ENCODE results near the gene SLC15A1. TPM values are rescaled to one million over a fixed set of nuclear protein-coding genes. Genes with fewer than 3 reads are reported as not detected.

SLC15A1 gene
- total RNA-seq, 1 experiment from 2014 or later: 2.6 TPM

DNA sequence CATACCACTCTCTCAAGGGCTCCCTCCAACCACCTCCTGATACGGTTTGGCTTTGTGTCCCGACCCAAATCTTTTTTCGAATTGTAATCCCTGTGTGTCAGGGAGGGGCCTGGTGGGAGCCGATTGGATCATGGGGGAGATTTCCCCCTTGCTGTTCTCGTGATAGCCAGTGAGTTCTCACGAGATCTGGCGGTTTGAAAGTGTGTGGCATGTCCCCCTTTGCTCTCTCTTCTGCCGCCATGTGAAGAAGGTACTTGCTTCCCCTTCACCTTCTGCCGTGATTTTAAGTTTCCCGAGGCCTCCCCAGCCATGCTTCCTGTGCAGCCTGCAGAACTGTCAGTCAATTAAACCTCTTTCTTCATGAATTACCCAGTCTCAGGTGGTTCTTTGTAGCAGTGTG is 34.7 kb upstream of the SLC15A1 start:
- H3K9ac ChIP-seq (ENCODE audit: low read length): no peak overlapping the region
- no peaks in the 10 kb centered on the region for H3K36me3 ChIP-seq (ENCODE audit: control insufficient read depth in 1 of 2, insufficient read depth in 2 of 2, low read length in 2 of 2)
- H3K27me3 ChIP-seq (ENCODE audit: insufficient read depth, low read length): no peaks in the 10 kb centered on the region
- H3K4me2 ChIP-seq (ENCODE audit: low read length): no peak overlapping the region
- ChIA-PET RAD21 (ENCODE audit: low non-redundant PET in 1 of 2, low total read pairs in 2 of 2, uncharacterized antibody in 2 of 2, unreplicated experiment in 2 of 2) (no interaction called here), POLR2A (no interaction called here), CTCF (no interaction called here)
- ATAC-seq (no peak), DNase-seq (ENCODE audit: low read depth, low spot score) (no peak)
- H3K4me1 ChIP-seq (ENCODE audit: control insufficient read depth in 1 of 2, insufficient read depth in 2 of 2, low read length in 2 of 2): peaks cover 0 to 8% of the 10 kb centered on the region in 2 experiments; a peak in 1 of 4 replicates
- H2AFZ ChIP-seq (ENCODE audit: low read depth, low read length, poor library complexity, severe bottlenecking): no peak overlapping the region
- H3K4me3 ChIP-seq (replicated peaks in 1 of 2; ENCODE audit: low read depth in 1 of 2, low read length in 2 of 2): no peak overlapping the region
- no peak overlapping the region for H3K27ac ChIP-seq (ENCODE audit: low read depth, low read length)
- TF ChIP-seq SIN3A (IDR thresholded peaks at IDR 0.05; ENCODE audit: low read depth) (no peak), ZFX (IDR thresholded peaks at IDR 0.05) (no peak), EZH2 (IDR thresholded peaks at IDR 0.05) (no peak), FOSL1 (IDR thresholded peaks at IDR 0.05; ENCODE audit: low read depth) (no peak)
- intact Hi-C loops (cut with micrococcal nuclease): no loop called here
- BruUV-seq (replicated peaks): no TSS peak
- H3K9me2 ChIP-seq (ENCODE audit: insufficient read depth): no peaks in the 10 kb centered on the region
- H3K79me2 ChIP-seq (ENCODE audit: insufficient read depth, low read length): no peaks in the 10 kb centered on the region
- no peaks in the 10 kb centered on the region for H4K20me1 ChIP-seq (ENCODE audit: insufficient read depth)
- H3K9me3 ChIP-seq (ENCODE audit: control insufficient read depth in 1 of 2, insufficient read depth in 1 of 2, low read depth in 1 of 2, low read length in 2 of 2): no peaks in the 10 kb centered on the region

DNA sequence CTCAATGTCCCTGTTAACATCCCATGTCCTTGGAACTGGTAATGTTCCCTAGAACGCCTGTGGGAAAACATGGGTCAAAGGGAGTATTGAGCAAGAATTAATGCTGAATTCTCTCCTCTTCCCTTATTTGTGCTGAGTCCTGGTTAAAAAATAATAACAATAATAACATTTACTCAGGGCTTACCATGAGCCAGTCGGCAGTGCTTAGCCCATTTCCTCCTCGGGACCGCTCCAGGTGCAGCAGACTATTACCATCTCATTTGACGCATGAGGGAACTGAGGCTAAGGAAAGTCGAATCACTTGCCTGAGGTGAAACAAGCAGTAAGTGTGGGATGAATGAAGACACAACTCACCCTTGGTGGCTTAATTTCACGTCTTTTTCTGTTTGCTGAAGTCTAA is 33.6 kb upstream of the SLC15A1 start:
- Histone ChIP-seq H3K4me3 (replicated peaks in 1 of 2; ENCODE audit: low read depth in 1 of 2, low read length in 2 of 2) (no peak overlapping the region), H3K79me2 (ENCODE audit: insufficient read depth, low read length) (no peaks in the 10 kb centered on the region), H3K36me3 (ENCODE audit: control insufficient read depth in 1 of 2, insufficient read depth in 2 of 2, low read length in 2 of 2) (no peaks in the 10 kb centered on the region), H4K20me1 (ENCODE audit: insufficient read depth) (no peaks in the 10 kb centered on the region), H2AFZ (ENCODE audit: low read depth, low read length, poor library complexity, severe bottlenecking) (no peak overlapping the region), H3K27ac (ENCODE audit: low read depth, low read length) (no peak overlapping the region), H3K9ac (ENCODE audit: low read length) (no peak overlapping the region), H3K9me3 (ENCODE audit: control insufficient read depth in 1 of 2, insufficient read depth in 1 of 2, low read depth in 1 of 2, low read length in 2 of 2) (no peaks in the 10 kb centered on the region), H3K4me1 (ENCODE audit: control insufficient read depth in 1 of 2, insufficient read depth in 2 of 2, low read length in 2 of 2) (peaks cover 0 to 8% of the 10 kb centered on the region in 2 experiments; a peak in 1 of 4 replicates), H3K9me2 (ENCODE audit: insufficient read depth) (no peaks in the 10 kb centered on the region), H3K27me3 (ENCODE audit: insufficient read depth, low read length) (no peaks in the 10 kb centered on the region), H3K4me2 (ENCODE audit: low read length) (no peak overlapping the region)
- CTCF ChIA-PET: no interaction called here
- RAD21 ChIA-PET (ENCODE audit: low non-redundant PET in 1 of 2, low total read pairs in 2 of 2, uncharacterized antibody in 2 of 2, unreplicated experiment in 2 of 2): no interaction called here
- TF ChIP-seq CBX3 (IDR thresholded peaks at IDR 0.05; ENCODE audit: low read depth): no peak
- TF ChIP-seq SRF (IDR thresholded peaks at IDR 0.05; ENCODE audit: low read depth): no peak
- no peak for TF ChIP-seq TCF7L2 (IDR thresholded peaks at IDR 0.05; ENCODE audit: borderline replicate concordance, extremely low read depth, insufficient read depth, insufficient read length)
- TF ChIP-seq, protein P1, sequence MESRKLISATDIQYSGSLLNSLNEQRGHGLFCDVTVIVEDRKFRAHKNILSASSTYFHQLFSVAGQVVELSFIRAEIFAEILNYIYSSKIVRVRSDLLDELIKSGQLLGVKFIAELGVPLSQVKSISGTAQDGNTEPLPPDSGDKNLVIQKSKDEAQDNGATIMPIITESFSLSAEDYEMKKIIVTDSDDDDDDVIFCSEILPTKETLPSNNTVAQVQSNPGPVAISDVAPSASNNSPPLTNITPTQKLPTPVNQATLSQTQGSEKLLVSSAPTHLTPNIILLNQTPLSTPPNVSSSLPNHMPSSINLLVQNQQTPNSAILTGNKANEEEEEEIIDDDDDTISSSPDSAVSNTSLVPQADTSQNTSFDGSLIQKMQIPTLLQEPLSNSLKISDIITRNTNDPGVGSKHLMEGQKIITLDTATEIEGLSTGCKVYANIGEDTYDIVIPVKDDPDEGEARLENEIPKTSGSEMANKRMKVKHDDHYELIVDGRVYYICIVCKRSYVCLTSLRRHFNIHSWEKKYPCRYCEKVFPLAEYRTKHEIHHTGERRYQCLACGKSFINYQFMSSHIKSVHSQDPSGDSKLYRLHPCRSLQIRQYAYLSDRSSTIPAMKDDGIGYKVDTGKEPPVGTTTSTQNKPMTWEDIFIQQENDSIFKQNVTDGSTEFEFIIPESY (IDR thresholded peaks at IDR 0.05; ENCODE audit: extremely low read depth, insufficient replicate concordance, low read length): no peak
- TF ChIP-seq, protein P2, sequence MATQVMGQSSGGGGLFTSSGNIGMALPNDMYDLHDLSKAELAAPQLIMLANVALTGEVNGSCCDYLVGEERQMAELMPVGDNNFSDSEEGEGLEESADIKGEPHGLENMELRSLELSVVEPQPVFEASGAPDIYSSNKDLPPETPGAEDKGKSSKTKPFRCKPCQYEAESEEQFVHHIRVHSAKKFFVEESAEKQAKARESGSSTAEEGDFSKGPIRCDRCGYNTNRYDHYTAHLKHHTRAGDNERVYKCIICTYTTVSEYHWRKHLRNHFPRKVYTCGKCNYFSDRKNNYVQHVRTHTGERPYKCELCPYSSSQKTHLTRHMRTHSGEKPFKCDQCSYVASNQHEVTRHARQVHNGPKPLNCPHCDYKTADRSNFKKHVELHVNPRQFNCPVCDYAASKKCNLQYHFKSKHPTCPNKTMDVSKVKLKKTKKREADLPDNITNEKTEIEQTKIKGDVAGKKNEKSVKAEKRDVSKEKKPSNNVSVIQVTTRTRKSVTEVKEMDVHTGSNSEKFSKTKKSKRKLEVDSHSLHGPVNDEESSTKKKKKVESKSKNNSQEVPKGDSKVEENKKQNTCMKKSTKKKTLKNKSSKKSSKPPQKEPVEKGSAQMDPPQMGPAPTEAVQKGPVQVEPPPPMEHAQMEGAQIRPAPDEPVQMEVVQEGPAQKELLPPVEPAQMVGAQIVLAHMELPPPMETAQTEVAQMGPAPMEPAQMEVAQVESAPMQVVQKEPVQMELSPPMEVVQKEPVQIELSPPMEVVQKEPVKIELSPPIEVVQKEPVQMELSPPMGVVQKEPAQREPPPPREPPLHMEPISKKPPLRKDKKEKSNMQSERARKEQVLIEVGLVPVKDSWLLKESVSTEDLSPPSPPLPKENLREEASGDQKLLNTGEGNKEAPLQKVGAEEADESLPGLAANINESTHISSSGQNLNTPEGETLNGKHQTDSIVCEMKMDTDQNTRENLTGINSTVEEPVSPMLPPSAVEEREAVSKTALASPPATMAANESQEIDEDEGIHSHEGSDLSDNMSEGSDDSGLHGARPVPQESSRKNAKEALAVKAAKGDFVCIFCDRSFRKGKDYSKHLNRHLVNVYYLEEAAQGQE (IDR thresholded peaks at IDR 0.05; ENCODE audit: low read depth): no peak
- no peak for TF ChIP-seq SIN3A (IDR thresholded peaks at IDR 0.05; ENCODE audit: low read depth)
- TF ChIP-seq ELF1 (IDR thresholded peaks at IDR 0.05; ENCODE audit: borderline replicate concordance, low read depth): no peak
- no peak for TF ChIP-seq YY1 (IDR thresholded peaks at IDR 0.05; ENCODE audit: extremely low read depth, insufficient replicate concordance, low read depth, low read length)
- TF ChIP-seq POLR2AphosphoS5 (IDR thresholded peaks at IDR 0.05; ENCODE audit: low read depth, low read length): no peak
- TF ChIP-seq EZH2phosphoT487 (IDR thresholded peaks at IDR 0.05; ENCODE audit: borderline replicate concordance): no peak
- no peak for TF ChIP-seq EZH2 (IDR thresholded peaks at IDR 0.05)
- DNase-seq (ENCODE audit: low read depth, low spot score) (no peak), ATAC-seq (no peak)
- POLR2A ChIA-PET: no interaction called here
- no TSS peak for BruUV-seq (replicated peaks)
- intact Hi-C loops (cut with micrococcal nuclease): no loop called here

Data from HCT116 (cell line).